Caco-2 (cell line): ENCODE results near the gene FHIT. TPM values are rescaled to one million over a fixed set of nuclear protein-coding genes. Genes with fewer than 3 reads are reported as not detected.

Experiments used
- BruUV-seq: library from RNA; stranded (reverse); fragments of 400-500 nt; replicated peaks from 2 replicates; lab custom pipeline; 2021; lab: Mats Ljungman, UMichigan
- CTCF ChIA-PET: fragments of 300-600 bp; sonication (Branson Sonifier 250); formaldehyde crosslinking; loops from one replicate; lab custom pipeline; 2022; ENCODE audit warnings: antibody characterized with exemption; lab: Charles Lee
- POLR2A ChIA-PET: fragments of 300-600 bp; sonication (Branson Sonifier 250); formaldehyde crosslinking; loops from one replicate; lab custom pipeline; 2022; ENCODE audit warnings: antibody characterized with exemption; lab: Charles Lee
- DNase-seq, 2 experiments: peaks; one replicate each; pipeline versions ENCODE4 v3.0.0 to v3.0.0-alpha.2; 2020 to 2022
- H3K27me3 ChIP-seq: replicated peaks from 2 replicates; pipeline ENCODE4 v1.6.0; 2011; ENCODE audit warnings: low read length; ENCODE audit not compliant: control insufficient read depth, insufficient read depth
- H3K36me3 ChIP-seq: 2 replicates; pipeline ENCODE4 v1.5.1; 2011; ENCODE audit warnings: low read length; ENCODE audit not compliant: control insufficient read depth, insufficient read depth
- H3K4me1 ChIP-seq: fragments of 250-450 bp; sonication (Bioruptor Pico); 2 replicates; pipeline ENCODE4 v1.5.1; 2020; ENCODE audit warnings: mild to moderate bottlenecking
- H3K4me3 ChIP-seq: 2 replicates; pipeline ENCODE4 v1.5.1; 2011; ENCODE audit warnings: low read depth, mild to moderate bottlenecking, control low read depth, low read length
- H3K9me3 ChIP-seq: fragments of 250-450 bp; sonication (Bioruptor Pico); 2 replicates; pipeline ENCODE4 v1.5.1; 2020; ENCODE audit warnings: mild to moderate bottlenecking, moderate library complexity
- H3K27ac Mint-ChIP-seq: one replicate; pipeline ENCODE4 v1.8.0; 2022; ENCODE audit warnings: mixed read lengths; ENCODE audit not compliant: unreplicated experiment
- H3K27me3 Mint-ChIP-seq: one replicate; pipeline ENCODE4 v1.8.0; 2022; ENCODE audit warnings: mixed read lengths; ENCODE audit not compliant: insufficient read depth, unreplicated experiment
- H3K36me3 Mint-ChIP-seq: one replicate; pipeline ENCODE4 v1.8.0; 2022; ENCODE audit warnings: mild to moderate bottlenecking, mixed read lengths; ENCODE audit not compliant: insufficient read depth, unreplicated experiment
- H3K4me1 Mint-ChIP-seq: one replicate; pipeline ENCODE4 v1.8.0; 2022; ENCODE audit warnings: low read depth, mixed read lengths; ENCODE audit not compliant: unreplicated experiment
- H3K4me3 Mint-ChIP-seq: one replicate; pipeline ENCODE4 v1.8.0; 2022; ENCODE audit warnings: mild to moderate bottlenecking, moderate library complexity, mixed read lengths; ENCODE audit not compliant: unreplicated experiment
- H3K9me3 Mint-ChIP-seq: one replicate; pipeline ENCODE4 v1.8.0; 2022; ENCODE audit warnings: mixed read lengths; ENCODE audit not compliant: unreplicated experiment
- intact Hi-C: fragments of 100-400 bp; cut with micrococcal nuclease; formaldehyde crosslinking; loops from one replicate; pipeline ENCODE4 v1.10.0; 2022; ENCODE audit not compliant: unreplicated experiment
- total RNA-seq: library from RNA; stranded (reverse); gene quantifications from 2 replicates; pipeline ENCODE4 v1.2.3, GENCODE V29; 2022
- TF ChIP-seq, protein P1 (sequence below), 2 experiments: fragments of 200-600 bp in 1 of 2; IDR thresholded peaks; 1 replicate in 1 of 2; 2 replicates in 1 of 2; pipeline versions ENCODE4 v1.5.1 to v1.8.0; 2011 to 2022; ENCODE audit warnings: antibody characterized with exemption in 1 of 2, control low read depth in 1 of 2, inconsistent platforms in 1 of 2, low read depth in 1 of 2, low read length in 1 of 2, mild to moderate bottlenecking in 1 of 2, moderate library complexity in 1 of 2; ENCODE audit not compliant: insufficient read depth in 1 of 2, severe bottlenecking in 1 of 2, unreplicated experiment in 1 of 2

FHIT gene
- total RNA-seq, 1 experiment from 2014 or later: 8.3 TPM

DNA sequence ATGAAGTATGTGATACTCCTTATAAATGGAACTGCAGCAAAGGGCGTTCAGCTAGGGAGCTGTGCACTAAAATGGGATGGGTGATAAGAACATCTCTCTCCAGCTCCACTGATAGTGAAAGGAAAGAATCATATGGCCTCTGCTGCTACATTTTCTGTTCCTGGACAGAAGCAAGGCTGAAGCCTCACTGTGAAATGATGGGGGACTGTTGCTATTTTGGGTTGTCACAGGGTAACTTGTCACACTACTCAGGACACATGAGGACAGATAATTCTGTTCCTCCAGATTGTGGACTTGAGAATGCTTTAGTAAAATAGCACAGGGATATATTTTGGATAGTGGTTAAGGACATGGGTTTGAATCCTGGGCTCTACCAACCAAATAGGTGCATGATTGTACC is 423.6 kb downstream of the FHIT start:
- Histone ChIP-seq H3K36me3 (no peaks in the 10 kb centered on the region), H3K9me3 (peaks cover 4% of the 10 kb centered on the region; the same call in 1 of the 2 replicates), H3K4me3 (no peak overlapping the region), H3K4me1 (peaks cover 6% of the 10 kb centered on the region; the same call in 1 of the 2 replicates), H3K27me3 (no peaks in the 10 kb centered on the region)
- intact Hi-C loops: no loop called here
- Mint-ChIP-seq H3K4me3 (no peak overlapping the region), H3K27ac (no peak overlapping the region), H3K9me3 (peaks cover 23% of the 10 kb centered on the region), H3K36me3 (no peaks in the 10 kb centered on the region), H3K27me3 (no peaks in the 10 kb centered on the region), H3K4me1 (peaks cover 10% of the 10 kb centered on the region)
- no TSS peak for BruUV-seq
- POLR2A ChIA-PET: no interaction called here
- CTCF ChIA-PET: no interaction called here
- TF ChIP-seq, protein P1, sequence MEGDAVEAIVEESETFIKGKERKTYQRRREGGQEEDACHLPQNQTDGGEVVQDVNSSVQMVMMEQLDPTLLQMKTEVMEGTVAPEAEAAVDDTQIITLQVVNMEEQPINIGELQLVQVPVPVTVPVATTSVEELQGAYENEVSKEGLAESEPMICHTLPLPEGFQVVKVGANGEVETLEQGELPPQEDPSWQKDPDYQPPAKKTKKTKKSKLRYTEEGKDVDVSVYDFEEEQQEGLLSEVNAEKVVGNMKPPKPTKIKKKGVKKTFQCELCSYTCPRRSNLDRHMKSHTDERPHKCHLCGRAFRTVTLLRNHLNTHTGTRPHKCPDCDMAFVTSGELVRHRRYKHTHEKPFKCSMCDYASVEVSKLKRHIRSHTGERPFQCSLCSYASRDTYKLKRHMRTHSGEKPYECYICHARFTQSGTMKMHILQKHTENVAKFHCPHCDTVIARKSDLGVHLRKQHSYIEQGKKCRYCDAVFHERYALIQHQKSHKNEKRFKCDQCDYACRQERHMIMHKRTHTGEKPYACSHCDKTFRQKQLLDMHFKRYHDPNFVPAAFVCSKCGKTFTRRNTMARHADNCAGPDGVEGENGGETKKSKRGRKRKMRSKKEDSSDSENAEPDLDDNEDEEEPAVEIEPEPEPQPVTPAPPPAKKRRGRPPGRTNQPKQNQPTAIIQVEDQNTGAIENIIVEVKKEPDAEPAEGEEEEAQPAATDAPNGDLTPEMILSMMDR (IDR thresholded peaks at IDR 0.05; ENCODE audit: insufficient read depth in 1 of 2, low read depth in 1 of 2, low read length in 1 of 2, severe bottlenecking in 1 of 2, unreplicated experiment in 1 of 2): no peak
- DNase-seq: no peak

DNA sequence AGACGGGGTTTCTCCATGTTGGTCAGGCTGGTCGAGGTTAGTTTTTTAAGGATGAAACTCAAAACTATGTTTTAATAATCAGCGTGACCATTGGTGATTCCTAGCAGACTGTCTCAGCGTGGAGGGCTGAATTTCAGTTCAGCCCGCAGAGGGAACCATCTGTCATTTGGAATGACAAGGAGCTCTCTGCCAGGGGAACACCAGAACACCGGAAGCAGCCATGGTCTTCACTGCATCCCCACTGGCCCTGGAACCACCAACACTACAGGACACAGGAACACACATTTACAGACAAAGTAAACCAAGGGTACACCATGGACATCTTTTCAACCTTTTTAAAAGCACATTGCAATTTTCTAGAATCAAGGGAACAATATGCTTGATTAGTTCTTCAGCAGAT is 424.7 kb downstream of the FHIT start:
- POLR2A ChIA-PET: no interaction called here
- Mint-ChIP-seq H3K9me3 (peaks cover 23% of the 10 kb centered on the region), H3K27ac (no peak overlapping the region), H3K4me1 (peaks cover 10% of the 10 kb centered on the region), H3K36me3 (no peaks in the 10 kb centered on the region), H3K4me3 (no peak overlapping the region), H3K27me3 (no peaks in the 10 kb centered on the region)
- BruUV-seq: no TSS peak
- Histone ChIP-seq H3K9me3 (peaks cover 4% of the 10 kb centered on the region; the same call in 1 of the 2 replicates), H3K36me3 (no peaks in the 10 kb centered on the region), H3K4me1 (peaks cover 6% of the 10 kb centered on the region; the same call in 1 of the 2 replicates), H3K27me3 (no peaks in the 10 kb centered on the region), H3K4me3 (no peak overlapping the region)
- TF ChIP-seq, protein P1 (IDR thresholded peaks at IDR 0.05; ENCODE audit: insufficient read depth in 1 of 2, low read depth in 1 of 2, low read length in 1 of 2, severe bottlenecking in 1 of 2, unreplicated experiment in 1 of 2): no peak
- CTCF ChIA-PET: no interaction called here
- intact Hi-C loops: no loop called here
- DNase-seq: no peak

DNA sequence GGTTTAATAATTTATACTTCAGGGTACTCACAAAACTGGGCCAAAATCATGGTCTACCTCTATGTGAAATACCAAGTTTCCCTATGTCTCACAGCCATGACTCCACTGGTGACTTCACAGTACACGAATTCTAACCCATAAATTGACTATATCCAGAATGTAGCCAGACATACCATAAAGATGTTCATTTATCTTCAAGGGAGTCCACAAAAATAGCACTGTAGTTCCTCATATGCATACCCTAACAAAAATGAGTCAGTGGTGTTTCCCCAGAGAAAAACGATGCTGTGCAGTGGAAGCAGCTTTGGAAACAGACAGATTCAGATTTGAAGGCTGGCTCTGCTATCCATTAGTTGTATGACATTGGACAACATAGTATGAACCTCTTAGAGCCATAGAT is 438.8 kb downstream of the FHIT start:
- intact Hi-C loops: no loop called here
- Histone ChIP-seq H3K27me3 (no peaks in the 10 kb centered on the region), H3K4me1 (peaks cover 12% of the 10 kb centered on the region; the same call in 1 of the 2 replicates), H3K4me3 (no peak overlapping the region), H3K36me3 (no peaks in the 10 kb centered on the region), H3K9me3 (no peaks in the 10 kb centered on the region)
- Mint-ChIP-seq H3K27me3 (no peaks in the 10 kb centered on the region), H3K9me3 (peaks cover 20% of the 10 kb centered on the region), H3K36me3 (no peaks in the 10 kb centered on the region), H3K4me3 (no peak overlapping the region), H3K4me1 (peaks cover 5% of the 10 kb centered on the region), H3K27ac (no peak overlapping the region)
- ChIA-PET POLR2A (no interaction called here), CTCF (no interaction called here)
- TF ChIP-seq, protein P1 (IDR thresholded peaks at IDR 0.05; ENCODE audit: insufficient read depth in 1 of 2, low read depth in 1 of 2, low read length in 1 of 2, severe bottlenecking in 1 of 2, unreplicated experiment in 1 of 2): no peak
- DNase-seq: no peak
- BruUV-seq: no TSS peak
